Duodenal mucosa (tissue), 2 donors: Measurements from ENCODE around the gene C6orf52.
"Not testable (repeated sequence)": the region's sequence is repeated elsewhere in the genome, so short reads cannot be mapped to it uniquely, and the experiment has no call there.

Experiments used
- H3K27ac ChIP-seq: one replicate; pipeline ENCODE4 v1.7.0; 2013; ENCODE audit warnings: low read depth, low read length
- H3K27me3 ChIP-seq, 2 donors: one replicate each; pipeline ENCODE4 v1.7.0; 2013; ENCODE audit warnings: low read length in 2 of 2, control low read depth in 1 of 2; ENCODE audit not compliant: insufficient read depth in 2 of 2, control insufficient read depth in 1 of 2
- H3K36me3 ChIP-seq, 2 donors: one replicate each; pipeline ENCODE4 v1.7.0; 2013; ENCODE audit warnings: low read length in 2 of 2, control low read depth in 1 of 2; ENCODE audit not compliant: insufficient read depth in 2 of 2, control insufficient read depth in 1 of 2
- H3K4me1 ChIP-seq, 2 donors: one replicate each; pipeline ENCODE4 v1.7.0; 2013; ENCODE audit warnings: low read length in 2 of 2, control low read depth in 1 of 2; ENCODE audit not compliant: insufficient read depth in 2 of 2, control insufficient read depth in 1 of 2
- H3K4me3 ChIP-seq, 2 donors: one replicate each; pipeline ENCODE4 v1.7.0; 2013; ENCODE audit warnings: low read length in 2 of 2, low read depth in 1 of 2
- H3K9ac ChIP-seq, 2 donors: one replicate each; pipeline ENCODE4 v1.7.0; 2013; ENCODE audit warnings: low read length in 2 of 2, low read depth in 1 of 2
- H3K9me3 ChIP-seq, 2 donors: one replicate each; pipeline ENCODE4 v1.7.0; 2013; ENCODE audit warnings: low read length in 2 of 2, control low read depth in 1 of 2; ENCODE audit not compliant: control insufficient read depth in 1 of 2

C6orf52 gene

GRCh38 chr6:10682355-10682988, 11.9 kb downstream of the C6orf52 start:
- Histone ChIP-seq H3K4me1 (no peaks in the 10 kb centered on the region), H3K9me3 (no peaks in the 10 kb centered on the region), H3K27ac (no peak overlapping the region), H3K27me3 (no peaks in the 10 kb centered on the region), H3K36me3 (no peaks in the 10 kb centered on the region), H3K9ac (no peak overlapping the region), H3K4me3 (no peak overlapping the region)

GRCh38 chr6:10681795-10682194, 12.6 kb downstream of the C6orf52 start:
- Histone ChIP-seq H3K4me3 (no peak overlapping the region), H3K4me1 (no peaks in the 10 kb centered on the region), H3K36me3 (no peaks in the 10 kb centered on the region), H3K27me3 (no peaks in the 10 kb centered on the region), H3K9ac (no peak overlapping the region), H3K27ac (no peak overlapping the region), H3K9me3 (no peaks in the 10 kb centered on the region)

GRCh38 chr6:10678456-10678855, 16.0 kb downstream of the C6orf52 start:
- Histone ChIP-seq H3K27ac (no peak overlapping the region), H3K36me3 (no peaks in the 10 kb centered on the region), H3K4me1 (no peaks in the 10 kb centered on the region), H3K9ac (no peak overlapping the region), H3K27me3 (no peaks in the 10 kb centered on the region), H3K9me3 (no peaks in the 10 kb centered on the region), H3K4me3 (no peak overlapping the region)

DNA sequence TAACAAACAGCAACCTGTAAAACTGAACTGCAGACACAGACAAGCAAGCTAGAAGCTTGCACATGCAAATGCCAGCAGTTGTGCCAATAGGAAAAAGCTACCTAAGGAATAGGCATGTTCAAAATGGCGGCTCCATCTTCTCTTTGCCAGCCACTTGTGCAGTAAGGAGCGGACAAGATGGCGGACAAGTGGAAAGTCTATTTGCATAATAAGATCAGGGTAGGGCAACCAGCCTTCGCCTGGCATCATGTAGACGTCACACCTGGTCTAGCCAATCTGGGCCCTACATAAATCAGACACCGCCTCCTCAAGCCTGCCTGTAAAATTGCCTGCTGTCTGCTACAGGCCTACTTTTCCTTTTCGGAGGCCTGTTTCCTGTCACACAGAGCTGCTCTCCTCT, 18.0 kb downstream of the C6orf52 start:
- Histone ChIP-seq H3K9ac (no peak overlapping the region), H3K36me3 (no peaks in the 10 kb centered on the region), H3K4me1 (no peaks in the 10 kb centered on the region), H3K9me3 (no peaks in the 10 kb centered on the region), H3K4me3 (no peak overlapping the region), H3K27ac (no peak overlapping the region), H3K27me3 (no peaks in the 10 kb centered on the region)

DNA sequence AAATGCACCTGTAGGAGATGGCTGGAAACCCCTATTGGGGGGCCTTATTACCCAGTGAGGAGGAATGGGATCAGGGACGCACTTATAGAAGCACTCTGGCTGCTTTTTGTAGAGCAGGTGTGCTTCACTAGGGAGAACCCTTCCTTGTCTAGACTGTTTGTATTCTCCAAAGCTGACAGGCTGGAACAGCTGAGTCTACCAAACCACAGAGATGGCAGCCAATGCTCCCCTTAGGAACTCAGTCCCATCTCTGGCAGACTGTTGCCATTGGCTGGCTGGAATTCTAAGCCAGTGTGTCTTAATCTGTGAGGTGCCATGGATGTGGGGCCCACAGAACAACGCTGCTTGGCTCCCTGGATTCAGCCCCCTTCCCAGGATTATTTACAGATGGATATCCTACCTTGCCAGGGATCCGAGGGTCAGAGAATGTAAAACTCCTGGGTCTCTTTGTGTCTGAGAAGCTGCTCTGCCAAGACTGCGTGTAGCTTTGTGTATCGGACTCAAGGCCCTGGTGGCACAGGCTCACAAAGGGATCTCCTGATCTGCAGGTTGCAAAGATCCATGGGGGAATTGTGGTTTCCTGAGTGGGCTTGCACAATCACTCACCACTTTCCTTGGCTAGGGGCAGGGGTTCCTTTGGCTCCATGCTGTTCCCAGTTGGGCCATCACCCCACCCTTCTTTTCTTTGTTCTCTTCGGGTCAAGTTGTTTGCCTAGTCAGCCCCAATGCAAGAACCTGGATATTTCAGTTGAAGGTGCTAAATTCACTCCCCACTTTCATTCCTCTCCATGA, 26.1 kb downstream of the C6orf52 start:
- no peaks in the 10 kb centered on the region for H3K9me3 ChIP-seq
- H3K27me3 ChIP-seq = no peaks in the 10 kb centered on the region
- no peak overlapping the region for H3K27ac ChIP-seq
- no peak overlapping the region for H3K9ac ChIP-seq
- no peak overlapping the region for H3K4me3 ChIP-seq
- H3K36me3 ChIP-seq = no peaks in the 10 kb centered on the region
- H3K4me1 ChIP-seq = no peaks in the 10 kb centered on the region

DNA sequence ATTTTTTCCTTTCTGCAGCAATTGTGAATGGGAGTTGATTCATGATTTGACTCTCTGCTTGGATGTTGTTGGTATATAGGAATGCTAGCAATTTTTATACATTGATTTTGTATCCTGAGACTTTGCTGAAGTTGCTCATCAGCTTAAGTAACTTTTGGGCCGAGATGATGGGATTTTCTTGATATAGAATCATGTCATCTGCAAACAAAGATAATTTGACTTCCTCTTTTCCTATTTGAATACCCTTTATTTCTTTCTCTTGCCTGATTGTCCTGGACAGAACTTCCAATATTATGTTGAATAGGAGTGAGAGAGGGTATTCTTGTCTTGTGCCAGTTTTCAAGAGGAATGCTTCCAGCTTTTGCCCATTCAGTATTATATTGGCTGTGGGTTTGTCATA, 28.8 kb downstream of the C6orf52 start:
- H3K9me3 ChIP-seq, H3K9ac ChIP-seq, H3K27ac ChIP-seq, H3K4me1 ChIP-seq, H3K4me3 ChIP-seq, H3K27me3 ChIP-seq, H3K36me3 ChIP-seq: not testable (repeated sequence)

DNA sequence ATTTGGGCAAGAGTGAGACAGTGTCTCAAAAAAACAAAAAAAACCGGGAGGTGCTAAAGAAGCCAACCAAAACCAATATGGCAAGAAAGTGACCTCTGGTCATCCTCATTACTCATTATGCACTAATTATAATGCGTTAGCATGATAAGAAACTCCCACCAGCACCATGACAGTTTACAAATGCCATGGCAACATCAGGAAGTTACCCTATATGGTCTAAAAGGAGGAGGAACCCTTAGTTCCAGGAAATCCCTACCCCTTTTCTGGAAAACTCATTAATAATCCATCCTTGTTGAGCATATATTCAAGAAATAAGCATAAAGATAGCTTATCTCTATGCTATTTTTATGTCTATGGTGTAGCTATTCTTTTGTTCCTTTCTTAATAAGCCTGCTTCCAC, 31.7 kb downstream of the C6orf52 start:
- Histone ChIP-seq H3K27ac (no peak overlapping the region), H3K4me1 (no peaks in the 10 kb centered on the region), H3K36me3 (no peaks in the 10 kb centered on the region), H3K27me3 (no peaks in the 10 kb centered on the region), H3K9me3 (no peaks in the 10 kb centered on the region), H3K9ac (no peak overlapping the region), H3K4me3 (no peak overlapping the region)

- H3K9ac ChIP-seq = no peak overlapping the region
Observed at GRCh38 chr6:10662207-10662606, 32.2 kb downstream of the C6orf52 start.

DNA sequence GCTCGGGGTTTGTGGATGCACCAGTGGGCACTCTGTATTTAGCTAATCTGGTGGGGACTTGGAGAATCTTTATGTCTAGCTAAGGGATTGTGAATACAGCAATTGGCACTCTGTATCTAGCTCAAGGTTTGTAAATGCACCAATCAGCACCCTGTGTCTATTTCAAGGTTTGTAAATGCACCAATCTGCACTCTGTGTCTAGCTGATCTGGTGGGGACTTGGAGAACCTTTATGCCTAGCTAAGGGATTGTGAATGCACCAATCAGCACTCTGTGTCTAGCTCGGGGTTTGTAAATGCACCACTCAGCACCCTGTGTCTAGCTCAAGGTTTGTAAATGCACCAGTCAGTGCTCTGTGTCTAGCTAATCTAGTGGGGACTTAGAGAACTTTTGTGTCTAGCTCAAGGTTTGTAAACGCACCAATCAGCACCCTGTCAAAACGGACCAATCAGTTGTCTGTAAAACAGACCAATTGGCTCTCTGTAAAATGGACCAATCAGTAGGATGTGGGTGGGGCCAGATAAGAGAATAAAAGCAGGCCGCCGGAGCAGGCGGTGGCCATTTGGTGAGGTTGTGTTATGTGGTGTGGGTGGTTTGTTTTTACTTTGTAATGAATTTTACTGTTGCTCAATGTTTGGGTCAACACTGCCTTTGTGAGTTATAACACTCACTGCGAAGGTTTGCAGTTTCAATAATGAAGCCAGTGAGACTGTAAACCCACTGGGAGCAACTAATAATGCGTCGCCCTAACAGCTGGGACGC, 33.8 kb downstream of the C6orf52 start:
- not testable (repeated sequence) for H3K4me3 ChIP-seq, H3K9me3 ChIP-seq, H3K4me1 ChIP-seq, H3K36me3 ChIP-seq, H3K9ac ChIP-seq, H3K27ac ChIP-seq, H3K27me3 ChIP-seq

More at GRCh38 chr6:10662207-10662606, 32.2 kb downstream of the C6orf52 start:
- Histone ChIP-seq H3K4me3 (no peak overlapping the region), H3K9me3 (no peaks in the 10 kb centered on the region), H3K36me3 (no peaks in the 10 kb centered on the region), H3K27ac (no peak overlapping the region), H3K4me1 (no peaks in the 10 kb centered on the region), H3K27me3 (no peaks in the 10 kb centered on the region)

DNA sequence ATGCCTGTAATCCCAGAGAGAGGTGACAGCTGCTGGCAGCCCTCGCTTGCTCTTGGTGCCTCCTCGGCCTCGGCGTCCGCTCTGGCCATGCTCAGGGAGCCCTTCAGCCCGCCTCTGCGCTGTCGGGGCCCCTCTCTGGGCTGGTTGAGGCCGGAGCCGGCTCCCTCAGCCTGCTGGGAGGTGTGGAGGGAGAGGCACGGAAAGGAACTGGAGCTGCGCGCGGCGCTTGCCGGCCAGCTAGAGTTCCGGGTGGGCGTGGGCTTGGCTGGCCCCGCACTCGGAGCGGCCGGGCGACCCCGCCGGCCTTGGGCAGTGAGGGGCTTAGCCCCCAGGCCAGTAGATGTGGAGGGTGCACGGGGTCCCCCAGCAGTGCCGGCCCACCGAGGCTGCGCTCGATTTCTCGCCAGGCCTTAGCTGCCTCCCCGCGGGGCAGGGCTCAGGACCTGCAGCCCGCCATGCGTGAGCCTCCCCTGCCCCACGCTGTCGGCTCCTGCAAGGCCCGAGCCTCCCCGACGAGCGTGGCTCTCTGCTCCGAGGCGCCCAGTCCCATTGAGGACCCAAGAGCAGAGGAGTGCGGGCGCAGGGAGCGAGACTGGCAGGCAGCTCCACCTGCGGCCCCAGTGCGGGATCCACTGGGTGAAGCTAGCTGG, 34.6 kb downstream of the C6orf52 start:
- Histone ChIP-seq H3K4me3 (peak overlapping the region in 1 of 2 donors; percentile 40), H3K9ac (peak overlapping the region in 1 of 2 donors; percentile 33), H3K27ac (no peak overlapping the region)

More for the DNA sequence above, 34.6 kb downstream of the C6orf52 start:
- Histone ChIP-seq H3K27me3 (no peaks in the 10 kb centered on the region), H3K36me3 (no peaks in the 10 kb centered on the region), H3K9me3 (no peaks in the 10 kb centered on the region), H3K4me1 (no peaks in the 10 kb centered on the region)
